Measurements from ENCODE around the gene ASCC1. TPM values are rescaled to one million over a fixed set of nuclear protein-coding genes. Genes with fewer than 3 reads are reported as not detected.

ASCC1 gene
- polyA plus RNA-seq, 4 donors, result 9.2 to 21.3 (median 16.1) TPM

DNA sequence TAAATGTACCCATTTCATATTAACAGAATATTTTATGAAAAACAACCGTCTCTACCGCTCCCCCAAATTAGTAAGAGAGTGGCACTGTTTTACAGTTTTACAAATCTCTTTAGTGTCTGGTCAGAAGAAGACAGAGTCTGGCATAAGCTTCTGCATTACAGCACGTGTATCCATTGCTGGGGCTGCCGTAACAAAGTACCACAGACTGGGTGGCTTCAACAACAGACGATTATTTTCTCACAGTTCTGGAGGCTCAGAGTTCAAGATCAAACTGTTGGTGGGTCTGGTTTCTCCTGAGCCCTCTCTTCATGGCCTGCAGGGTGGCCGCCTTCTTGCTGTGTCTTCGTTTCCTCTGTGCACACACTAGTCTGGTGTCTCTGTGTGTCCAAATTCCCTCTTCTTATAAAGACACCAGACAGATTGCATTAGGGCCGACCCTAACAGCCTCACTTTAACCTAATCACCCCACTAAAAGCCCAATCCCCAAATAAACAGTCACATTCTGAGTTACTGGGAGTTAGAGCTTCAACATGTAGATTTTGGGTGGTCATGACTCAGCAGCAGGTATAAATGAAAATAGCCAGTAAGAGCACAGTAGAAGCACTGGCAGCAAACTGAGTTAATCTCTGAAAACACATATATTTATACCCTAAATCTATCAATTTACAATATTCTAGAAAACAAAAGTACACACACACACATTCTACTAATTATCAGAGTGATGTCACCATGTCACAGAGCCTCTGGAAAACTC is 123.7 kb downstream of the ASCC1 start:
- DNase-seq (no peak), FAIRE-seq (no peak)
- 91% methylated on average over 8 of the region's 8 CpGs for WGBS, 3 donors
- Histone ChIP-seq H3K27ac (ENCODE audit: low read depth in 1 of 3, low read length in 2 of 3) (no peak overlapping the region), H3K36me3 (ENCODE audit: control insufficient read depth in 3 of 3, insufficient read depth in 2 of 3, low read depth in 1 of 3, low read length in 3 of 3) (peaks cover 0 to 3% (median 0%) of the 10 kb centered on the region in 3 donors), H3K27me3 (ENCODE audit: control insufficient read depth in 3 of 3, insufficient read depth in 3 of 3, low read length in 3 of 3) (peaks cover 0 to 18% (median 2%) of the 10 kb centered on the region in 3 donors), H3K4me3 (ENCODE audit: low read depth in 1 of 3, low read length in 3 of 3) (no peak overlapping the region), H3K9me3 (ENCODE audit: control insufficient read depth in 2 of 2, insufficient read depth in 1 of 2, low read depth in 1 of 2, low read length in 1 of 2) (no peaks in the 10 kb centered on the region), H3K4me1 (ENCODE audit: control insufficient read depth in 3 of 3, insufficient read depth in 2 of 3, low read depth in 1 of 3, low read length in 2 of 3) (peaks cover 3 to 42% (median 5%) of the 10 kb centered on the region in 3 donors)

DNA sequence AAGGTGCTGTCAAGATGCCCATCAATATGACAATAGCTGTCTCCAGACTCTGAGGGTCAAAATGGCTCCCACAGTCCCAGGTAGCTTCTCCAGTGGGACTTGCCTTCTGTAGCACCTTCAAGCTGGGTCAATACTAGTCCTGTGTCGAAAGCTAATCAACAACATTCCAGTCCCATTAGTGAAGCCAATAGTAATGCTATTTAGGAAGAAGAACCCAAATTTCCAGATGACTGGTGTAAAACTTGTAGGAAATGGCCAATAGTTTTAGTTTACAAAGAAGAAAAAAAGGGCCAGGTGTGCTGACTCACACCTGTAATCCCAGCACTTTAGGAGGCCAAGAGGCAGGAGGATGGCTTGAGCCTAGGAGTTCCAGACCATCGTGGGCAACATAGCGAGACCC is 125.8 kb downstream of the ASCC1 start:
- no peak overlapping the region for H3K27ac ChIP-seq (ENCODE audit: low read depth in 1 of 3, low read length in 2 of 3)
- H3K9me3 ChIP-seq (ENCODE audit: control insufficient read depth in 2 of 2, insufficient read depth in 1 of 2, low read depth in 1 of 2, low read length in 1 of 2), result no peaks in the 10 kb centered on the region
- no peaks in the 10 kb centered on the region for H3K36me3 ChIP-seq (ENCODE audit: control insufficient read depth in 3 of 3, insufficient read depth in 2 of 3, low read depth in 1 of 3, low read length in 3 of 3)
- WGBS, 3 donors, result 83 to 93% (median 92%) methylated on average over 3 of the region's 3 CpGs
- peaks cover 0 to 30% (median 0%) of the 10 kb centered on the region in 3 donors for H3K4me1 ChIP-seq (ENCODE audit: control insufficient read depth in 3 of 3, insufficient read depth in 2 of 3, low read depth in 1 of 3, low read length in 2 of 3)
- peaks cover 0 to 38% (median 4%) of the 10 kb centered on the region in 3 donors for H3K27me3 ChIP-seq (ENCODE audit: control insufficient read depth in 3 of 3, insufficient read depth in 3 of 3, low read length in 3 of 3)
- no peak for FAIRE-seq
- DNase-seq, result no peak
- H3K4me3 ChIP-seq (ENCODE audit: low read depth in 1 of 3, low read length in 3 of 3), result no peak overlapping the region

DNA sequence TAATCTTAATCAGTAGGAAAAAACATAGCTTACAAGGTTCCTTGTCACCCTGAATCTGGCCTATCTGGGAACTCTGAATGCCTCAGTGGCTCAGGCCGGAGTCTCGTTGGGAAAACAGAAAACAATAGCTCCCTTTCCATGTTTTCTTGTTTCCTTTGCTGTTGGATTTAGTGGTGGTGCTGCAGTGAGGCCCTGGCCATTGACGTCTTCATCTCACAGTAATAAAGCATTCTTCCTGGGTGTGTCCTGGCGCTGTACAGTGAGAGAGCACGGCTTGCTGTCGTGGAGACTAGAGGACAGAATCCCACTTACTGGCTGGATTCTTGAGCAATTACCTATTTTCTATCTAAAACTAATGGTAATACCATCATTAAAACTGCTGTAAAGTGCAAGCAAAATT is 126.5 kb downstream of the ASCC1 start:
- Histone ChIP-seq H3K9me3 (ENCODE audit: control insufficient read depth in 2 of 2, insufficient read depth in 1 of 2, low read depth in 1 of 2, low read length in 1 of 2) (no peaks in the 10 kb centered on the region), H3K4me3 (ENCODE audit: low read depth in 1 of 3, low read length in 3 of 3) (no peak overlapping the region), H3K36me3 (ENCODE audit: control insufficient read depth in 3 of 3, insufficient read depth in 2 of 3, low read depth in 1 of 3, low read length in 3 of 3) (no peaks in the 10 kb centered on the region), H3K27ac (ENCODE audit: low read depth in 1 of 3, low read length in 2 of 3) (peak overlapping the region in 1 of 3 donors; percentile 18), H3K27me3 (ENCODE audit: control insufficient read depth in 3 of 3, insufficient read depth in 3 of 3, low read length in 3 of 3) (peaks cover 0 to 42% (median 4%) of the 10 kb centered on the region in 3 donors), H3K4me1 (ENCODE audit: control insufficient read depth in 3 of 3, insufficient read depth in 2 of 3, low read depth in 1 of 3, low read length in 2 of 3) (peaks cover 0 to 30% (median 0%) of the 10 kb centered on the region in 3 donors)
- FAIRE-seq (no peak), DNase-seq (peak; percentile 77 to 81)
- WGBS, 3 donors, result 24 to 54% (median 26%) methylated on average over 6 of the region's 6 CpGs

DNA sequence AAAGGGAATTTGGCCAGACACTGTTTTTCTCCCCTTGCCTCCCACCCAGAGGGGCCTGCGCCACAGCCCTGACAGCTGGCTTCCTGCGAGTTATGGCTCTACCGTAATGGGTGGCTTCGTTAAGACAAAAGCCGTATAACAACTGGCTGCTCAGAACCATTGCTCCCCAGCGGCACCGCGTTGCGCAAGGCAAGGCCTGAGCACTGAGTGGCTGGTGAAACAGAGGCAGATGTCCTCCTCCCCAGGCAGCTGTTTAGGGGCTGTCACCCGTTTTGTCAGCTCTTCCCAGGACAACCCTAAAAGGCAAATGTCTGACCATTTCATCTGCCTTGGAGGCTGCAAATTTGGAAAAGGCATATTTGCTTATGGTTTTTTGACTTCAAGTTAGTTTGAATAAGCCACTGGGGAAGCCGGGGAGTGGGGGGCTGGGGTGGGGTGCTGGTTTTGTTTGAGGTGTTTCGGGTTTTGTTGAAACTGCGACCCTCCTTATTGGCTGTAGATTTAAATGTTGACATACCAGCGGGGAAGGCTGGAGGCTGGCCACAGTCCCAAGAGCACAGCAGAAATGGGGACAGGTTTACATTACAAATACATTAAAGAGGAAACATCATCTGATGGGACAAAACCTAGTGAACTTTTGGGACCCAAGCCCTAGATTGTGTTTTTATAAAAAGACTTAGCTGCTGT is 127.0 kb downstream of the ASCC1 start:
- no peak for FAIRE-seq
- H3K27ac ChIP-seq (ENCODE audit: low read depth in 1 of 3, low read length in 2 of 3), result peak overlapping the region in 2 of 3 donors; percentile 16 to 83
- WGBS, 3 donors, result 46 to 51% (median 51%) methylated on average over 14 of the region's 14 CpGs

DNA sequence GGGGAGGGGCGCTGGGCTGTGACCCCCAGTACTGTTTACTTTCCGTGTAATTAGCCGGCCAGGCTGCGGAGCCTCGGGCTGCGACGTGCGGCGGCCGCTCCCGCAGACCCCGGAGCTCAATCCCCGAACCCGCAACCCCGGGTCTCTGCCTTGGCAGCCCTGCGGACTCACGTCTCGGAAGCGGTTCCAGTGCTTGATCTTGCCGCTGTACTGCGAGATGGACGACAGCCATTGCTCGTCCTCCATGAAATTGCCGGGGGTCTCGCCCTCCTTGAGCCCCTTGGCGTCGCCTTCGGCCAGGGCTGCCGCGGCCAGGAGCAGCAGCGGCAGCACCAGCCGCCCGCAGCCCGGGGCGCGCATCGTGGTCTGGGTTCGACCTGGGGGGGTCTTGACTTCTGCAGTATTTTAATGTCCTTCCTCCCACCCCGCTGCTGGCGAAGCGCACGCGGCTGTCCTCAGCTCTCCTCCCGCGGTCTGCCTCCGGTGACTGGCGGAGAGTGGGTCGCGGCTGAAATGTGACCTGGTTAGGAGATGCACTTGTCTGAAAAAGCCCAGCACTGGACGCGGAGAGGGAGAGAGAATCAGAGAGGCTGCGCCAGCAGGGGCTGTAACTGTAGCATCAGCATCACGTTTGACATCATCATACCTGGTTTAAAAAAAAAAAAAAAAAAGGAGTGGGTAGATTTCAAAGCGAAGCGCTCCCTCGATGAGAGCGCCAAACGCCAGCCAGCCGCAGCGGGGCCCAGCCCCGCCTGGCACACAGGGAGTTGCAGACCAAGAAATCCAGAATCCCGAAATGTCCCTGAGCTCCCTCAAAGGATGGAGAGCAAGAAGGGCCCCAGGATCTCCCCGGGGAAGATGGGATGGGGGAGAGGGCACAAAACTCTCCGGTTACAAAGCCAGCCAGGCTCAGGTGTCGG is 127.8 kb downstream of the ASCC1 start, which contains the start of gene SPOCK2:
SPOCK2 (minus strand) TSS at position 583 of the 920 bp plus-strand sequence; CDS start at position 360, 223 bp downstream.
- WGBS, 3 donors, result 5 to 6% (median 6%) methylated on average over 62 to 65 of the region's 65 CpGs
- Histone ChIP-seq H3K4me3 (ENCODE audit: low read depth in 1 of 3, low read length in 3 of 3) (peak within 1 kb of the TSS; percentile 41 to 62 (median 56)), H3K27me3 (ENCODE audit: control insufficient read depth in 3 of 3, insufficient read depth in 3 of 3, low read length in 3 of 3) (peaks cover 0 to 42% (median 4%) of the 10 kb centered on the region in 3 donors), H3K27ac (ENCODE audit: low read depth in 1 of 3, low read length in 2 of 3) (peak within 1 kb of the TSS; percentile 16 to 88 (median 44)), H3K36me3 (ENCODE audit: control insufficient read depth in 3 of 3, insufficient read depth in 2 of 3, low read depth in 1 of 3, low read length in 3 of 3) (no peaks in the 10 kb centered on the region), H3K9me3 (ENCODE audit: control insufficient read depth in 2 of 2, insufficient read depth in 1 of 2, low read depth in 1 of 2, low read length in 1 of 2) (no peaks in the 10 kb centered on the region), H3K4me1 (ENCODE audit: control insufficient read depth in 3 of 3, insufficient read depth in 2 of 3, low read depth in 1 of 3, low read length in 2 of 3) (peaks cover 0 to 30% (median 0%) of the 10 kb centered on the region in 3 donors)
- peak; percentile 37 to 44 for DNase-seq
- no peak for FAIRE-seq

More for the DNA sequence above, 127.0 kb downstream of the ASCC1 start:
- DNase-seq, result peak in 1 of 2 donors; percentile 64
- H3K4me3 ChIP-seq (ENCODE audit: low read depth in 1 of 3, low read length in 3 of 3), result no peak overlapping the region
- H3K36me3 ChIP-seq (ENCODE audit: control insufficient read depth in 3 of 3, insufficient read depth in 2 of 3, low read depth in 1 of 3, low read length in 3 of 3), result no peaks in the 10 kb centered on the region
- H3K9me3 ChIP-seq (ENCODE audit: control insufficient read depth in 2 of 2, insufficient read depth in 1 of 2, low read depth in 1 of 2, low read length in 1 of 2), result no peaks in the 10 kb centered on the region
- H3K27me3 ChIP-seq (ENCODE audit: control insufficient read depth in 3 of 3, insufficient read depth in 3 of 3, low read length in 3 of 3), result peaks cover 0 to 42% (median 4%) of the 10 kb centered on the region in 3 donors
- peaks cover 0 to 30% (median 0%) of the 10 kb centered on the region in 3 donors for H3K4me1 ChIP-seq (ENCODE audit: control insufficient read depth in 3 of 3, insufficient read depth in 2 of 3, low read depth in 1 of 3, low read length in 2 of 3)

DNA sequence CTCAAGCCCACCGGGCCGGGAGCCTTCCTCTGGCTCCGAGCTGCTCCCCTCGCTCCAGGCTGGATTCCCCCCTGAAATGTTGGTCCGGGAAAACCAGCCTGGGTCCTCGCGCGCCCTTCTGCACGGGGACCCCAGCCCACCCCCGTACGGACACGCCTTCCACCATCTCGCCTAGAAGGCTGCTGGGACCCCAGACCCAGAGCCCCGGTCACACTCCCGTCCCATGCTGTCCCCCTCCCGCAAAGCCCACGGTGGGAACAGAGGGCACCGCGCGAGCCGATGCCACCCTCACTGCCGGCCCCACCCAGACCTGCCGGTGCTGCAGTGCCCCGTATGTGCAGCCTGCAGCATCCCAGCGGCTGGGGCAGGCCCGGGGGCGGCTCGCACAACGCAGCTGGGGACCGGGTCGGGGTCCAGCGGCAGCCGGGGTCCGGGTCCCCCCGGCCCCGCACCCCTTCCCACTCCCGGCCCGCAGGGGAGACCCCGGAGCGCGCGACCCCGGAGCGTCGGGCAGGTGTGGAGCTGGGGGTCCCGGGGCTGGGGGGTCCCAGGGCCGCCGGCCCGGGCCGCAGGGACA is 128.6 kb downstream of the ASCC1 start:
- no peaks in the 10 kb centered on the region for H3K9me3 ChIP-seq (ENCODE audit: control insufficient read depth in 2 of 2, insufficient read depth in 1 of 2, low read depth in 1 of 2, low read length in 1 of 2)
- WGBS, 3 donors, result 1 to 2% (median 1%) methylated on average over 45 to 50 of the region's 50 CpGs
- H3K36me3 ChIP-seq (ENCODE audit: control insufficient read depth in 3 of 3, insufficient read depth in 2 of 3, low read depth in 1 of 3, low read length in 3 of 3), result no peaks in the 10 kb centered on the region
- peaks cover 0 to 30% (median 0%) of the 10 kb centered on the region in 3 donors for H3K4me1 ChIP-seq (ENCODE audit: control insufficient read depth in 3 of 3, insufficient read depth in 2 of 3, low read depth in 1 of 3, low read length in 2 of 3)
- DNase-seq, result peak in 1 of 2 donors; percentile 44
- no peak for FAIRE-seq
- H3K27me3 ChIP-seq (ENCODE audit: control insufficient read depth in 3 of 3, insufficient read depth in 3 of 3, low read length in 3 of 3), result peaks cover 0 to 42% (median 4%) of the 10 kb centered on the region in 3 donors
- H3K27ac ChIP-seq (ENCODE audit: low read depth in 1 of 3, low read length in 2 of 3), result peak overlapping the region in 2 of 3 donors; percentile 44 to 88
- H3K4me3 ChIP-seq (ENCODE audit: low read depth in 1 of 3, low read length in 3 of 3), result peak overlapping the region; percentile 41 to 62 (median 56)

DNA sequence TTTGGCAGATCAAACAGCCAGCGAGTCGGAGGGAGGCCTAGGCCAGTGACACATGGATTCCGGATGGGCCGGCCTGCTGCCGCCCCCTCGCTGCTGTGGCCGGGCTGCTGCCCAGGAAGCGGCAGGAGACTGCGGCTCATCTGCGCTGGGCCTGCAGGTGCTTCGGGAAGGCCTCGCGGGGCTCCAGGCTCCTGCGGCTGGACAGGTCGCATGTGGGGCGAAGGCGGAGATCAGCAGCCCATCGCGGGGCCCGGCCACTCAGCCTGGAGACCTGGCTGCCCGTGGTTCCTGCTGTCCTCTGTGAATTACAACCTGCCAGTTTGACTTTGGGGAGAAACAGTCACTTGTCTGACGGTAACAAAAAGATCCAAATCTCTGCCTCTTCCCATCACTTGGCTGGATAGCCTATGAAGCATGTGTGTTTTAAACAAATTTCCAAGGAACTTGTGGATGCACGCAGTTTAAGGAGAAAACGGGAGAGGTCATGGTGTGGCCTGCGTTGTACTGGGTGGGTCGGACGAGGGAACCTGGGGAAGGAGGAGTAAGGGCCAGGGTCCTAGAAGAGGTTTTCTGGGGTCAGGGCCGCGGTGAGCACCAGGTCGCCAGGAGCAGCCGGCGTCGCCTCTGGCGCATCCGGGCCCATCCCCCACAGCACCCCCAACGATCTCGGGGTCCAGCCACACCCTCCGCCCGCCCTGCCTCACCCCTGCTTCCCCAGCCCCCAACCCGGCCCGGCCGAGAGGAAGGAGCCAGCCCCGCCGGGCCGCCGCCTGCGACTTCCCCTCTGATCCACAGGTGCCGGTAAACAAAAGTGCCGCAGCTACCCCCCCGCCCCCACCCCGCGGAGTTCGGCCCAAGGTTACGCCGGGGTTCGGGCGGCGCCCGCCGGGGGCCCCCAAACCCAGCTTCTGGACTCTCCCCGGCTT is 129.3 kb downstream of the ASCC1 start:
- H3K27ac ChIP-seq (ENCODE audit: low read depth in 1 of 3, low read length in 2 of 3), result peak overlapping the region in 2 of 3 donors; percentile 17 to 88
- no peaks in the 10 kb centered on the region for H3K9me3 ChIP-seq (ENCODE audit: control insufficient read depth in 2 of 2, insufficient read depth in 1 of 2, low read depth in 1 of 2, low read length in 1 of 2)
- peaks cover 0 to 42% (median 4%) of the 10 kb centered on the region in 3 donors for H3K27me3 ChIP-seq (ENCODE audit: control insufficient read depth in 3 of 3, insufficient read depth in 3 of 3, low read length in 3 of 3)
- DNase-seq (peak in 1 of 2 donors; percentile 48), FAIRE-seq (no peak)
- peak overlapping the region; percentile 41 to 62 (median 56) for H3K4me3 ChIP-seq (ENCODE audit: low read depth in 1 of 3, low read length in 3 of 3)
- H3K4me1 ChIP-seq (ENCODE audit: control insufficient read depth in 3 of 3, insufficient read depth in 2 of 3, low read depth in 1 of 3, low read length in 2 of 3), result peaks cover 0 to 30% (median 0%) of the 10 kb centered on the region in 3 donors
- H3K36me3 ChIP-seq (ENCODE audit: control insufficient read depth in 3 of 3, insufficient read depth in 2 of 3, low read depth in 1 of 3, low read length in 3 of 3), result no peaks in the 10 kb centered on the region
- 37 to 57% (median 50%) methylated on average over 45 to 61 of the region's 61 CpGs for WGBS, 3 donors

Measured in small intestine (tissue), 7 donors.